Left renal cortex interstitium (tissue), 4 donors: ENCODE data around the gene SUMO3. TPM values are rescaled to one million over a fixed set of nuclear protein-coding genes. Genes with fewer than 3 reads are reported as not detected.

ENCODE experiments used
- DNase-seq, 4 donors: peaks; one replicate each; pipeline ENCODE4 v3.0.0-alpha.2; 2013; ENCODE audit warnings: low read depth in 4 of 4, low spot score in 2 of 4, missing footprints in 1 of 4
- polyA plus RNA-seq, 4 donors: library from polyadenylated mRNA; unstranded; fragments of 120-200 nt; gene quantifications; one replicate each; pipeline ENCODE4 v1.2.1, GENCODE V29; 2013; ENCODE audit not compliant: insufficient read length in 4 of 4

Gene SUMO3
- polyA plus RNA-seq, 4 donors, result 99.6 to 121 (median 113) TPM

DNA sequence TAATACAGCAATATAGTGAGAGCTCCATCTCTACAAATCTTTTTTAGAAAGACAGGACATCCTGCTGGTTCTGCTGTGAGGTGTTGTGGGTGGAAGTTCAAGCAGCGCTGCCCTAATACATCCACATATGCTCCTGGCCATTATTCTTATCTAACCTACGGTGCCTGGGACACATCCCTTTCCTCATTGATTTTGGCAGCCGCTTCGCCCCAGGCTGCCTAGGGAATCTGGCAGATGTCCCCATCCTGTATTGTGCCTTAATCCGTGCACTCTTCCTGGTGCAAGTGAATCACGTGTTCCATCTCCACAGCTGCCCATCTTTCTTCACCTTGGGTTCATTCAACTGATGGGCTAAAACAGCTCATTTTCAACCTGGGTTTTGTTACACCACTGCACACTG lies 13.1 kb downstream of the SUMO3 start:
- DNase-seq, result no peak

DNA sequence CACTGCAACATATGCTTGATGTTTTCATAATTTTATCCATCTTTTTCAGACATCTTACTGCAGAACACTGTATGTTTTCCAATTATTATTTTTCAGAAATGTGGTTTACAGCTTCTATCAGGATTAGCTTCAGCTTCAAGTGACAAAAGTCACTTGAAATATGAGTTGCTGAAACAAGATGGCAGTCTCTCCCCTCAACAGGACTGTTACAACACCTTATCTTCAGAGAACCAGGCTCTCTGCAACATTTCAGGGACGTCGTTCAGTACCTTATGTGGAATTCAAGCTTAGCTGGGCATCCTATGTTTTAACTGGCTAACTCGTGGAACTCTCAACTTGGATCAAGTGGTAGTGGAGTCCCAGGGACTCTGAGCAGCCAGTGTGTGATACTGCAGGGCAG lies 14.2 kb downstream of the SUMO3 start:
- DNase-seq, result no peak

- DNase-seq, result no peak
These were observed 15.3 kb downstream of the SUMO3 start for GRCh38 chr21:44802396-44803153.

DNA sequence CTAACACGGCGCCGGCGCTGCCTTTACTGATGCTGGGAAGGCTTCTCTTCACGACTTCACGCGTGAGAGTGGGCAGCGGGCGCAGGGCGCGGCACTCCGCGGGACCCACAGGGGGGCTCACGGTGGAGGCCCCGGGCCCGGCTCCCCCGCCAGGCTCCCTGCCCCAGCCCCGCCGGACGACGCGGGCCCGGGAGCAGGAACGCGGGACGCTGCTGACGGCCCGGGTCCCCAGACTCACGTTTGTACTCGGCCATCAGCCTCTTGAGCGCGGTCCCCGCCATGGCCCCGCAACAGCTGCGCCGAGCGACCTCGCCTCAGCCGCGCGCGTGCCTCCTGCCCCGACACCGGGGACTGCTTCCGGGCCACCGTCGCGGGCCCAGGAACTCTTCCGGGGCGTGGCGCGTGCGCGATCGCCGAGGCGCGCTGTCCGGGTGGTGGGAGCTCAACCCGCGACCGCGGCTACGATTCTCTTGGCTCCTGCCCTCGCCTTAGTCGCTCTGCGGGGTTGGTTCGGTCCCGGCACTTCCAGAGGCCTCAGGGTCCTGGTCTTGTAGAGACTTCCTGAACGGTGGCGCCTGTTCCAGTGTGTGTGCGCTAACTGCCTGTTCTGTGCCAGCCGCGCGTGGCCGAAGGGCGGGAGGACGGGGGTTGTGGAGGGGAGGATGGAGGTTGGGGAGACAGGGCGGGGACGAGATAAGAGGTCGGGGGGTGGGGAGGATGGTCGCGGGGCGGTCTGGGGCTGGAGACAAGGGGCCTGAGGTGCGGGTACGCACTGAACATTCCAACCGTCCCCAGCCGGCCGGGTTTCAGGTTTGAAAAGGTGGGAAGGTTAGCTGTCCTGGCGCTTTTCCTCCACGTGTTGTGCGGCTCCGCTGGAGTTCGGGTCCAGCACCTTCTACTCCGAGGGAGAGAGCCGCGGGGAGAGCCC lies 16.1 kb downstream of the SUMO3 start, which contains the start of gene UBE2G2:
Gene UBE2G2 (minus strand): TSS at position 353 of the 928 bp plus-strand sequence. CDS start 72 bp downstream, at position 281.
- peak in 2 of 4 donors; percentile 63 to 65 for DNase-seq

DNA sequence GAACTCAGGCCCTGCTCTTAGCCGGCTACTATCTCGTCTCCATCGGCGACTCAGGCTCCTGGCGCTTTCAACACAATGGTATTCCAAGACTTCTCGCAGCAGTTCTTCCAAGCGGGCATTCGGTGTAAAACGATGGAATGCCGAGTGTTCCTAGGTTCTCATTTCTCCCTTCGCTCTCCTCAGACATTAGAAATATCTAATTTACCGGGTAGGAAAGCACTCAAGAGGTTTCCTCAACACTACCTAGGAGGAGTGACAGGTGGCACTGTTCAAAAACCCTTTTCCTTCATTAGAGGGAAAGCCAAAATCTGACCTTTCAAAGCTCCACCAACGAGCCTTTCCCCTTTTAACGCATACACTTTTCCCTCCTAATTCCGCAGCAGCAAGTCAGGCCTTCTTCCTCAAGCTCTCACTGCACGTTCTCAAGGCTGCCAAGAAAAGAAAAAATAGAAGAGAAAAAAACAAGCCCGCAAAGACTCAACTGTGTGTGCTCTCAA lies 16.8 kb downstream of the SUMO3 start:
- no peak for DNase-seq

GRCh38 chr21:44800103-44800502 lies 17.8 kb downstream of the SUMO3 start:
- DNase-seq, result no peak

- no peak for DNase-seq
These were observed 18.2 kb downstream of the SUMO3 start for GRCh38 chr21:44799646-44800045.

GRCh38 chr21:44797775-44798174 lies 20.1 kb downstream of the SUMO3 start:
- no peak for DNase-seq

- DNase-seq, result no peak
These were observed 22.5 kb downstream of the SUMO3 start for GRCh38 chr21:44795342-44795741.

- no peak for DNase-seq
These were observed 24.1 kb downstream of the SUMO3 start for GRCh38 chr21:44793592-44794374.

DNA sequence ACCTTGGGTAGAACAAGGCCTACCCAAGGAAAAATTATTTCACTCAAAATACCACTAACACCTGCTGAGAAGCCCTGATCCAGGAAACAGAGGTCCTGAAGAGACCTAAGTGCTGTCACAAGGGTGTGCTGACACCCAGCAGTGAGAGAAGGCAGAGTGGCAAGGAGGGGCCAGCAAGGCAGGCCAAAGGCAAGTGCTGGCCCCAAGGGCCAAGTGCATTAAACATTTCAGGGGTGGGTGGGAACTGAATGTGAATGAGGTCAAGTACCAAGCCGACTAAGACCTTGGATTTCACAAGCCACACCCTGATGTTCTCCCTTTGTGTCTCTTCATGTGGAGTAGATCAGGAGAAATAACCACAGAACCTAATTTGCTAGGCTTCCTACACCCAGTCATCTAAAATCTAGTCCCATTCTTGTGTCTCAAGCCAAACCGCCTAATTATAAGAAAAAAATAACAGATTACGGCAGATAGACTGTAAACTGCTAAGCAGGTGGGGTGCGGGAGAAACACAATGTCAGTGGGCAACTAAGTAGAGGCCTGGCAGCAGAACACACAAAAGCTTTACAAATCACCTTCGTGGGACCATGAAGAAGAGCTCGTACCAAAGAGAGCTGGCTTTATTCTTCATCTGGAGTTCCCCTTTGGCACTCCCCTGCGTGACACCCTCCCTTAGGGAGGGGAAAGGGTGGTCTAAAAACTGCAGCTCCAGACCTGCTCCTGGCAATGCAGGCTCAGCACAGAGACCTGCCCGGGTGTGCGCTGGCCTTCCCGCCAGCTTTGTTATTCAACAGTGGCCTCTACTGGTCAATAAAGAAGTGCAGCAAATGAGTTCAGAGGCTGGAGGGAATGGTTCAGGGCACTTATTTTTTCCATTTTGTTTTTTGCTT lies 24.9 kb downstream of the SUMO3 start:
- peak in 1 of 4 donors; percentile 51 for DNase-seq

- no peak for DNase-seq
These were observed 25.9 kb downstream of the SUMO3 start for GRCh38 chr21:44791993-44792392.

GRCh38 chr21:44791246-44791645 lies 26.6 kb downstream of the SUMO3 start:
- no peak for DNase-seq

- DNase-seq, result no peak
These were observed 27.5 kb downstream of the SUMO3 start for GRCh38 chr21:44790368-44790767.

- DNase-seq, result no peak
These were observed 28.0 kb downstream of the SUMO3 start for GRCh38 chr21:44789880-44790279.

- DNase-seq, result no peak
These were observed 32.1 kb downstream of the SUMO3 start for GRCh38 chr21:44785620-44786335.

GRCh38 chr21:44784810-44785209 lies 33.1 kb downstream of the SUMO3 start:
- no peak for DNase-seq

DNA sequence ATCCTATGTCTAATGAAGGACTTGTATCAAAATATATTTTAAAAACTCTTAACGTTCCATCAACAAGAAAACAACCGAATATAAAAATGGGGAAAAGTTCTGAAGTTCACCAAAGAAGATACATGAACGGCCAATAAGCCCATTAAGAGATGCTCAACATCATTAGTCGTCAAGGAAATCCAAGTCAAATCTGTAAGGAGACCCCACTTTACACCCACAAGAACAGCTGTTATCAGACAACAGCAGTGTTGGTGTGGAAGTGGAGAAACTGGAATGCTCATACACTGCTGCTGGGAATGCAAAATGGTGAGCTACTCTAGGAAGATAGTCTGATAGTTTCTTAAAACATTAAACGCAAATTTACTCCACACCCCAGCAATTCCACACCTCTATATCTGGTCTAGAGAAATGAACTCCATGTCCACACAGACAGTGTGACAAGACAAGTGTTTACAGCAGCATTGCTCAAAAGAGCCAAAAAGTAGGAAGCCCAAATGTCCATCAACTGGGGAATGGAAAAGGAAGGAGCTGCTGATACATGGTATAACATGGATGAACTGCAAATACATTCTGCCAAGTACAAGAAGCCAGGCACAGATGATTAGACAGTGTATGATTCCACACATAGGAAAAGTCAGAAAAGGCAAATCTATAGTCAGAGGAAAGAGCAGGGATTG lies 34.7 kb downstream of the SUMO3 start:
- DNase-seq, result no peak
